Neuron (in vitro differentiated cells): ENCODE data around the gene PIGBOS1.
"Not testable (repeated sequence)": the region's sequence is repeated elsewhere in the genome, so short reads cannot be mapped to it uniquely, and the experiment has no call there.

Source experiments
- H2AFZ ChIP-seq: one replicate; pipeline ENCODE4 v1.6.1; 2013; ENCODE audit warnings: low read depth, mild to moderate bottlenecking, inconsistent platforms, low read length, moderate library complexity
- H3K27me3 ChIP-seq: one replicate; pipeline ENCODE4 v1.6.1; 2013; ENCODE audit warnings: low read length; ENCODE audit not compliant: insufficient read depth
- H3K36me3 ChIP-seq: one replicate; pipeline ENCODE4 v1.6.1; 2013; ENCODE audit warnings: low read length; ENCODE audit not compliant: insufficient read depth
- H3K4me1 ChIP-seq: one replicate; pipeline ENCODE4 v1.6.1; 2013; ENCODE audit warnings: low read length; ENCODE audit not compliant: insufficient read depth
- H3K4me3 ChIP-seq: 2 replicates; pipeline ENCODE4 v1.5.1; 2013; ENCODE audit warnings: mild to moderate bottlenecking, low read length, moderate library complexity
- H3K9me3 ChIP-seq: one replicate; pipeline ENCODE4 v1.6.1; 2013; ENCODE audit warnings: low read length

The PIGBOS1 gene

GRCh38 chr15:55337160-55337559, 18.2 kb upstream of the PIGBOS1 start:
- Histone ChIP-seq H3K36me3 (no peaks in the 10 kb centered on the region), H3K27me3 (no peaks in the 10 kb centered on the region), H2AFZ (no peak overlapping the region), H3K4me3 (no peak overlapping the region), H3K4me1 (no peaks in the 10 kb centered on the region), H3K9me3 (no peaks in the 10 kb centered on the region)

GRCh38 chr15:55334997-55335396, 16.1 kb upstream of the PIGBOS1 start:
- H3K27me3 ChIP-seq, result no peaks in the 10 kb centered on the region
- no peak overlapping the region for H3K4me3 ChIP-seq
- H3K9me3 ChIP-seq, result no peaks in the 10 kb centered on the region
- no peaks in the 10 kb centered on the region for H3K36me3 ChIP-seq
- H3K4me1 ChIP-seq, result no peaks in the 10 kb centered on the region
- H2AFZ ChIP-seq, result no peak overlapping the region

- Histone ChIP-seq H3K4me3 (no peak overlapping the region), H3K9me3 (no peaks in the 10 kb centered on the region), H3K36me3 (no peaks in the 10 kb centered on the region), H3K4me1 (no peaks in the 10 kb centered on the region), H3K27me3 (no peaks in the 10 kb centered on the region), H2AFZ (no peak overlapping the region)
Observed at GRCh38 chr15:55334371-55334770, 15.4 kb upstream of the PIGBOS1 start.

- Histone ChIP-seq H2AFZ (no peak overlapping the region), H3K36me3 (no peaks in the 10 kb centered on the region)
Observed at GRCh38 chr15:55327387-55327786, 8.5 kb upstream of the PIGBOS1 start.

GRCh38 chr15:55322467-55322866, 3.5 kb upstream of the PIGBOS1 start:
- Histone ChIP-seq H3K27me3 (no peaks in the 10 kb centered on the region), H3K4me1 (peaks cover 2% of the 10 kb centered on the region), H3K4me3 (no peak overlapping the region), H2AFZ (no peak overlapping the region), H3K9me3 (no peaks in the 10 kb centered on the region), H3K36me3 (no peaks in the 10 kb centered on the region)

More at GRCh38 chr15:55327387-55327786, 8.5 kb upstream of the PIGBOS1 start:
- no peak overlapping the region for H3K4me3 ChIP-seq
- H3K4me1 ChIP-seq, result no peaks in the 10 kb centered on the region
- no peaks in the 10 kb centered on the region for H3K9me3 ChIP-seq
- no peaks in the 10 kb centered on the region for H3K27me3 ChIP-seq

- Histone ChIP-seq H3K4me3 (no peak overlapping the region), H3K9me3 (no peaks in the 10 kb centered on the region), H2AFZ (no peak overlapping the region), H3K4me1 (peaks cover 2% of the 10 kb centered on the region), H3K27me3 (no peaks in the 10 kb centered on the region), H3K36me3 (no peaks in the 10 kb centered on the region)
Observed at GRCh38 chr15:55320963-55321362, 2.0 kb upstream of the PIGBOS1 start.

- Histone ChIP-seq H3K9me3 (no peaks in the 10 kb centered on the region), H3K4me3 (no peak overlapping the region), H3K4me1 (peaks cover 2% of the 10 kb centered on the region), H3K27me3 (no peaks in the 10 kb centered on the region), H3K36me3 (no peaks in the 10 kb centered on the region), H2AFZ (no peak overlapping the region)
Observed at GRCh38 chr15:55320238-55320550, 1.3 kb upstream of the PIGBOS1 start.

GRCh38 chr15:55319537-55320237, 764 bp upstream of the PIGBOS1 start:
- Histone ChIP-seq H3K9me3 (no peaks in the 10 kb centered on the region), H3K4me3 (peak overlapping the region; percentile 62), H3K27me3 (no peaks in the 10 kb centered on the region), H3K36me3 (no peaks in the 10 kb centered on the region), H2AFZ (peak overlapping the region; percentile 29), H3K4me1 (peaks cover 2% of the 10 kb centered on the region)

GRCh38 chr15:55302801-55303200, 16.1 kb downstream of the PIGBOS1 start:
- not testable (repeated sequence) for H2AFZ ChIP-seq, H3K27me3 ChIP-seq, H3K4me1 ChIP-seq, H3K9me3 ChIP-seq, H3K36me3 ChIP-seq, H3K4me3 ChIP-seq

- H3K36me3 ChIP-seq, result no peaks in the 10 kb centered on the region
- H2AFZ ChIP-seq, result no peak overlapping the region
- no peaks in the 10 kb centered on the region for H3K4me1 ChIP-seq
- H3K9me3 ChIP-seq, result peaks cover 2% of the 10 kb centered on the region
- no peaks in the 10 kb centered on the region for H3K27me3 ChIP-seq
- H3K4me3 ChIP-seq, result no peak overlapping the region
Observed at GRCh38 chr15:55297315-55297714, 21.6 kb downstream of the PIGBOS1 start.

GRCh38 chr15:55290528-55291057, 28.3 kb downstream of the PIGBOS1 start:
- Histone ChIP-seq H3K4me3 (peak overlapping the region; percentile 75), H3K27me3 (no peaks in the 10 kb centered on the region), H2AFZ (peak overlapping the region; percentile 100), H3K9me3 (no peaks in the 10 kb centered on the region), H3K4me1 (peaks cover 12% of the 10 kb centered on the region), H3K36me3 (no peaks in the 10 kb centered on the region)

GRCh38 chr15:55289746-55290527, 29.0 kb downstream of the PIGBOS1 start, which contains the start of gene RAB27A:
Gene RAB27A, minus strand, starts transcription at chr15:55289813. Its CDS starts 54,879 bp downstream, at chr15:55234934.
- peak within 1 kb of the TSS; percentile 75 for H3K4me3 ChIP-seq
- no peaks in the 10 kb centered on the region for H3K36me3 ChIP-seq
- H3K9me3 ChIP-seq, result no peaks in the 10 kb centered on the region
- no peaks in the 10 kb centered on the region for H3K27me3 ChIP-seq
- H3K4me1 ChIP-seq, result peaks cover 12% of the 10 kb centered on the region
- peak within 1 kb of the TSS; percentile 100 for H2AFZ ChIP-seq

- Histone ChIP-seq H3K4me1 (peaks cover 12% of the 10 kb centered on the region), H2AFZ (peak overlapping the region; percentile 100), H3K9me3 (no peaks in the 10 kb centered on the region), H3K27me3 (no peaks in the 10 kb centered on the region), H3K4me3 (peak overlapping the region; percentile 75), H3K36me3 (no peaks in the 10 kb centered on the region)
Observed at GRCh38 chr15:55289011-55289745, 29.7 kb downstream of the PIGBOS1 start.
